Effector memory CD4-positive, alpha-beta T cell (primary cell): ENCODE data around the gene ABCF1.

Experiments
- DNase-seq, 3 donors: peaks; one replicate each; pipeline ENCODE4 v3.0.0-alpha.2; 2020
- H3K27ac ChIP-seq: 2 replicates; pipeline ENCODE4 v1.7.0; 2013; ENCODE audit warnings: mild to moderate bottlenecking, low read length, moderate library complexity; ENCODE audit not compliant: insufficient read depth, poor library complexity, severe bottlenecking
- H3K27me3 ChIP-seq: replicated peaks from 2 replicates; pipeline ENCODE4 v1.7.0; 2013; ENCODE audit warnings: mild to moderate bottlenecking, low read length; ENCODE audit not compliant: insufficient read depth, control insufficient read depth, poor library complexity, severe bottlenecking
- H3K36me3 ChIP-seq: 2 replicates; pipeline ENCODE4 v1.7.0; 2013; ENCODE audit warnings: mild to moderate bottlenecking, low read length, moderate library complexity; ENCODE audit not compliant: control insufficient read depth, insufficient read depth
- H3K4me1 ChIP-seq: 2 replicates; pipeline ENCODE4 v1.7.0; 2013; ENCODE audit warnings: low read length, mild to moderate bottlenecking; ENCODE audit not compliant: control insufficient read depth, insufficient read depth, poor library complexity, severe bottlenecking
- H3K4me3 ChIP-seq: 2 replicates; pipeline ENCODE4 v1.7.0; 2013; ENCODE audit warnings: low read length, low read depth, mild to moderate bottlenecking; ENCODE audit not compliant: insufficient read depth, poor library complexity, severe bottlenecking
- H3K9me3 ChIP-seq: 2 replicates; pipeline ENCODE4 v1.7.0; 2013; ENCODE audit warnings: mild to moderate bottlenecking, low read length, moderate library complexity; ENCODE audit not compliant: control insufficient read depth

The ABCF1 gene

DNA sequence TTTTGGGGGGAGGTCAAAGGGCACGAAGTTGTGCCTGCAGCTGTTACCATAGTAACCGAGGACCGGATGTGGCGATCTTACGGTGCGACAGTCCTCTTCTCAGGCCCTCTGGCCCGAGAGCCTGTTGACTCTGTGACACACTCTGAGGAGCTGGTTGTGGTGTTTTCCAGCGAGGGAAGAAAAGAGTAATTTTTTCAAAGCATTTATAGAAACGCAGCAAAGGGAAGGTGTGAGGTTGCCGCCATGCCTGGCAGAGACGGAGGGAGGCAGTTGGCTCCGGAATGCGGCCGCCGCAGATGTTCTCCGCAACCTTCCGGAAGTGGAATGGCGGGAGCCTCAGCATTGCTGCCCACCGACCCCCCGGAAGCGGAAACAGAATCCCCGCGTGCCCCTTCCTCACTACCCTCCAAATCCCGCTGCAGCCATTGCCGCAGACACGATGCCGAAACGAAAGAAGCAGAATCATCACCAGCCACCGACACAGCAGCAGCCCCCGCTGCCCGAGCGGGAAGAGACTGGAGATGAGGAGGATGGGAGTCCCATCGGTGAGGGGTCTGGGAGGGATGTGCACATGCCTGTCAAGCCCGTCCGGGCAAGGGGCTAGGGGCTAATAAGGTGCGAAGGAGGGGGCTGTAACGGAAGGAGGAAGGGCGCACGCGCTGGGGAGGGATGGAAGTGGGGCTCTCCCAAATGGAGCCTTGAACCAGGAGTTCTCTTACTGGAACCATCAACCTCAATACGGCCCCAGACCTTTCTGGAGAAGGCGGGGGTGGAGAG lies 14.1 kb upstream of the ABCF1 start, which contains the start of gene PRR3:
Gene PRR3, plus strand, starts transcription at position 390 of the 777 bp plus-strand sequence. Its CDS starts 50 bp downstream, at position 440.
- H3K4me3 ChIP-seq = peak within 1 kb of the TSS; percentile 83
- peak; percentile 82 to 88 (median 83) for DNase-seq
- H3K36me3 ChIP-seq = peaks cover 15% of the 10 kb centered on the region
- H3K9me3 ChIP-seq = no peaks in the 10 kb centered on the region
- H3K4me1 ChIP-seq = peaks cover 6% of the 10 kb centered on the region
- peak within 1 kb of the TSS; percentile 94 for H3K27ac ChIP-seq
- H3K27me3 ChIP-seq = no peaks in the 10 kb centered on the region

- H3K4me3 ChIP-seq = peak overlapping the region; percentile 83
- peak in 1 of 3 donors; percentile 29 for DNase-seq
- H3K4me1 ChIP-seq = peaks cover 6% of the 10 kb centered on the region
- no peaks in the 10 kb centered on the region for H3K27me3 ChIP-seq
- H3K36me3 ChIP-seq = peaks cover 14% of the 10 kb centered on the region
- peak overlapping the region; percentile 94 for H3K27ac ChIP-seq
- no peaks in the 10 kb centered on the region for H3K9me3 ChIP-seq
These were observed 13.6 kb upstream of the ABCF1 start for GRCh38 chr6:30557683-30557981.

GRCh38 chr6:30560930-30561329 lies 10.3 kb upstream of the ABCF1 start:
- H3K27me3 ChIP-seq = no peaks in the 10 kb centered on the region
- H3K9me3 ChIP-seq = no peaks in the 10 kb centered on the region
- DNase-seq = no peak

DNA sequence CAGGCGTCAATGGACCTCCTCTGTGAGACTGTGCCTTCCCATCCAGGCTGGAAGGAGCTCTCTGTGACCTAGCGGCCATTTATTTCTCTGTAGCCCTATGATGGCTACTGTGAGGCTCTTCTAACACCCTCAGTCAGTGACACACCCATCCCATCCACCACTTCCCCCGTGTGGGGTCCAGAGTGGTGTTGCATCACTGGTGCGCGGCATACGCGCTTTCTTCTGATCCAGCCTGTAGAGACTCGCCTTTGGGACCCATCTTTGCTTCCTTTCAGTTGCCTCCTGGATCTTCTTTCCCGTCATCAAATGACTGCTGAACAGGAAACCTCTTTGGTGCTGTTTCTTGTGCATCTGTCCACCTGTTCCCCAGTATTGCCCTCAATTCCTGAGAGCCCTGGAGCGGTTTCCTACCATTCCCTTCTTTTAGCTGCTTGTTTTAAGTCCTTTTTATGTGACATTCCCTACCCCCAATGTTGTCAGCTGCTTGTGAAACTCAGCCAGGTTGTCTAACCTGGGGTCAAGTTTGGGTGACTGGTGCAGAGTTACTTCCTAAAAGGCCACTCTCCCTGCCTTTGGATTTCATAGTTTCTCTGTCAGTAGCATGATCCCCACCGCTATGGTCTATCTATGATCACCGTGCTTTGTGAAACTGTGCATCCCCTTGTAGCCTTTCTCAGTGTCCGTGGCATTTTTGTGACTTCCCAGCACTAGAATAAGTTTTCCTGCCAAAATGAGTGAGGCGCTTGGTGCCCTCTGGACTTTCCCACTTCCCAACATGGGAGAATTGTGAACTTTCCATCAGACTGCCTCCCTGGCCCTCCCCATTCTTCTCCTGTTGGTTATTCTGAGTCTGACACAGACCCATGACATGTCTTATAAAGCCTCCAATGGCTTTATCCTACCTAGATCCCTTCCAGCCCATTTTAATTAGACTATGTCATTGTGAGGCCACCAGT lies 8.5 kb upstream of the ABCF1 start:
- Histone ChIP-seq H3K27ac (no peak overlapping the region), H3K9me3 (no peaks in the 10 kb centered on the region), H3K4me3 (no peak overlapping the region), H3K4me1 (no peaks in the 10 kb centered on the region), H3K36me3 (peaks cover 12% of the 10 kb centered on the region), H3K27me3 (no peaks in the 10 kb centered on the region)
- DNase-seq = no peak

More at GRCh38 chr6:30560930-30561329, 10.3 kb upstream of the ABCF1 start:
- Histone ChIP-seq H3K4me3 (no peak overlapping the region), H3K27ac (peak overlapping the region; percentile 3), H3K36me3 (peaks cover 12% of the 10 kb centered on the region), H3K4me1 (no peaks in the 10 kb centered on the region)

DNA sequence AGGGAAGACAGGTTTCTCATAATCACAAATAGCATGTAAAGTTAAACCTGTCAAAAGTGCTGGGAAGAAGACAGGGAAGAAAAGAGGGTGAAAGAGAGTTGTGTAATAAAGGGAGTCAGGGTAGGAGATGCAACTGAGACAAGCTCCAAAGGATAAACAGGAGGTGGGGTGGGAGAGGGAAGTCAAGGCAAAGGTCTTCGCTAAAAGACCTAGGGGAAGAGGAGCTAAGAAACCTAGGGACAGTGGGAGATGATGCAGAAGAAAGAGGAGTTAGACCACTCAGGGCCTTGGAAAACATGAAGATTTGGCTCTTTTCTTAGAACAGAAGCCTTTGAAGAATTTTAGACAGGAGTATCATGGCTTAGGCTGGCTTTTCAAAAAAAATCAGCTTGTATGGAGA lies 7.1 kb upstream of the ABCF1 start:
- Histone ChIP-seq H3K27ac (no peak overlapping the region), H3K4me1 (no peaks in the 10 kb centered on the region), H3K36me3 (peaks cover 12% of the 10 kb centered on the region), H3K27me3 (no peaks in the 10 kb centered on the region), H3K9me3 (no peaks in the 10 kb centered on the region), H3K4me3 (no peak overlapping the region)
- DNase-seq = no peak

DNA sequence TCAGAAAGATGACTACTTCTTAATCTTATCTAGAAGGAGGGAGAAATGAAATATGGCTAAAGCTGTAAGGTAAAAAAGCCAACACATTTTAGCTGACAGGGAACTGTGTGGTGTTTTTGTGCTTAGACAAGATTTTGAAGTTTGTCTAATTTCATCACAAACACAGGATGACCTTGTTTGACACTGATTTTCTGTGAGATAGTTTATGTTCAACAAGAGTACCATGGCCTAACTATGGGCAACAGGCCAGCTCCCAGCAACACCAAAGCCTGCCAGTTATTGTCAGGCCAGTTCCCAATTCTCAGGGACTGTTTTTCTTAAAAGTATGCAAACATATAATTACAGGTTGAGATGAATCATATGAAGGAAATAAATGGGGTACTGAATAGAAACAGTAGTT lies 5.5 kb upstream of the ABCF1 start:
- no peak overlapping the region for H3K27ac ChIP-seq
- DNase-seq = no peak
- no peak overlapping the region for H3K4me3 ChIP-seq
- H3K4me1 ChIP-seq = peaks cover 7% of the 10 kb centered on the region
- no peaks in the 10 kb centered on the region for H3K27me3 ChIP-seq
- peaks cover 12% of the 10 kb centered on the region for H3K36me3 ChIP-seq
- H3K9me3 ChIP-seq = no peaks in the 10 kb centered on the region

DNA sequence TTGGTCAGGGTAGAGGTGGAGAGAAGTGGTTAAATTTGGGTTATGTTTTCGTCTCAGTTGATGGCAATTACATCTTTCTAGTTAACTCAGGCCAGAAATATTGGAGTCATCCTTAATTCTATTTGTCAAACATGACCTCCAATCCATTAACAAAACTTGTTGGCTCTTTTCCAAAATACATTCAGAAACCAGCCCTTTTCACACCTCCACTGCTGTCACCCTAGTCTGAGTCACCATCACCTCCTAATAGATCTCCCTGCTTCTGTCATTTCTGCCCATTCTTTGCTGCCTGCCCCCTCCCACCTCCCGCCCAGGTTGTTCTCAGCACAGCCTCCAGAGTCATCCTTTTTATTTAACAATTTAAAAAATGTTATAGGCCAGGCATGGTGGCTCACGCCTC lies 3.0 kb upstream of the ABCF1 start:
- DNase-seq = no peak

DNA sequence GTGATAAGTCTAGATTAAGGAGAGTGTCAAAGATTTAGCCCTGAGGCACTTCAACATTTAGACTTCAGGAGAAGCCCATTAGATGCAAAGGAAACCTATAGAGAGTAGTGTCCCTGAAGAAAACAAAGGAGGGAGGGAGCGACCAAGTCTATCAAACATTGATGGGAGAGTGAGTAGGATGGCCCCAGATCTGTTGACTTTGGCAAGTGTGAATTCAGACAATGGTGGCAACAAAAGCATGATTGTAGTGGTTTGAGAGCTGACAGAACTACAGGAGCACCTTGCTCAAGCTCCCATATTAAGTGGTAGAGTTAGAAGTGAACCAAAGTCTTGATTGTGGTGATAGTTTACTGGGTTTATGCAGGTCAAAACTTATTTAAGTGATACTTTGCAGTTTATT lies 979 bp upstream of the ABCF1 start:
- H3K36me3 ChIP-seq = no peaks in the 10 kb centered on the region
- peak overlapping the region; percentile 95 for H3K27ac ChIP-seq
- no peak for DNase-seq
- peak overlapping the region; percentile 81 for H3K4me3 ChIP-seq
- H3K9me3 ChIP-seq = no peaks in the 10 kb centered on the region
- H3K4me1 ChIP-seq = peaks cover 22% of the 10 kb centered on the region
- H3K27me3 ChIP-seq = no peaks in the 10 kb centered on the region

More for the DNA sequence above, 3.0 kb upstream of the ABCF1 start:
- Histone ChIP-seq H3K27ac (no peak overlapping the region), H3K4me3 (no peak overlapping the region), H3K9me3 (no peaks in the 10 kb centered on the region), H3K4me1 (peaks cover 21% of the 10 kb centered on the region), H3K36me3 (peaks cover 1% of the 10 kb centered on the region), H3K27me3 (no peaks in the 10 kb centered on the region)

DNA sequence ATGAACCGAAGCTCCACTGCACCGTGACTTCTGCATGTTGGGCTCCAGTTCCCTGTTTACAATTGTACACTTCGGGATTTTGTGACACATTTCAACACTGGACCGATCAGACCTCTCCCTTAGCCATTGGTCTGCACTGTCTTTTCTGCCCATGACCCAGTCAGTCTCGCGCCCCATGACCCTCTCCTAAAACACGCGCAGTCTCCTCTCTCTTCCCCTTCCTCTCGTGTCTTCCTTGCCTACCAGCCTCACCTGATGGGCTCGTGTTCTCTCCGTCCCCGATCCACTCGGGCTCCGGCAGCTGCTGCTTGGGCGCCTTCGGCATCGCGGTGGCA lies 535 bp upstream of the ABCF1 start:
- H3K4me3 ChIP-seq = peak overlapping the region; percentile 81
- no peak for DNase-seq
- H3K27me3 ChIP-seq = no peaks in the 10 kb centered on the region
- peaks cover 22% of the 10 kb centered on the region for H3K4me1 ChIP-seq
- peak overlapping the region; percentile 95 for H3K27ac ChIP-seq
- no peaks in the 10 kb centered on the region for H3K36me3 ChIP-seq
- no peaks in the 10 kb centered on the region for H3K9me3 ChIP-seq

- H3K27me3 ChIP-seq = no peaks in the 10 kb centered on the region
- peaks cover 22% of the 10 kb centered on the region for H3K4me1 ChIP-seq
- no peaks in the 10 kb centered on the region for H3K9me3 ChIP-seq
- peak overlapping the region; percentile 95 for H3K27ac ChIP-seq
- H3K36me3 ChIP-seq = peaks cover 3% of the 10 kb centered on the region
- DNase-seq = no peak
- peak overlapping the region; percentile 81 for H3K4me3 ChIP-seq
These were observed 480 bp downstream of the ABCF1 start for GRCh38 chr6:30571762-30572082.
